SK-N-SH (cell line): ENCODE results near the gene KIF3B. TPM values are rescaled to one million over a fixed set of nuclear protein-coding genes. Genes with fewer than 3 reads are reported as not detected.

Experiments
- CTCF ChIA-PET: fragments of 300-600, 350-600 bp; formaldehyde crosslinking; extraction: SDS; loops from one replicate; lab custom pipeline; 2021; lab: Yijun Ruan, JAX
- POLR2A ChIA-PET: fragments of 350-600 bp; sonication (Branson Sonifier 250); formaldehyde crosslinking; extraction: SDS; loops from one replicate; lab custom pipeline; 2020; ENCODE audit warnings: antibody characterized with exemption, inconsistent platforms; lab: Yijun Ruan, JAX
- DNase-seq: peaks from one replicate; pipeline ENCODE4 v3.0.0; 2012
- H2AFZ ChIP-seq: fragments of 200-600 bp; sonication (generic); 2 replicates; pipeline ENCODE4 v1.8.1; 2016; ENCODE audit warnings: antibody characterized with exemption, mild to moderate bottlenecking, low read depth
- H3F3A ChIP-seq: fragments of 200-600 bp; sonication (generic); replicated peaks from 2 replicates; pipeline ENCODE3; 2016; ENCODE audit warnings: antibody characterized with exemption, mild to moderate bottlenecking; ENCODE audit not compliant: insufficient read depth
- H3K27ac ChIP-seq, 2 experiments: fragments of 200-500 bp in 1 of 2; fragments of 200-600 bp in 1 of 2; sonication (Bioruptor generic) in 1 of 2; sonication (generic), shearing (Covaris generic) in 1 of 2; 2 replicates each; pipeline versions ENCODE4 v1.5.1 to v1.6.1; 2014 to 2016; ENCODE audit warnings: low read depth in 2 of 2, inconsistent platforms in 1 of 2, low read length in 1 of 2, mild to moderate bottlenecking in 1 of 2, mixed read lengths in 1 of 2
- H3K27me3 ChIP-seq: fragments of 200-600 bp; sonication (generic), shearing (Covaris generic); 2 replicates; pipeline ENCODE4 v1.6.1; 2016; ENCODE audit warnings: mixed run types; ENCODE audit not compliant: insufficient read depth
- H3K36me3 ChIP-seq, 2 experiments: fragments of 200-500 bp in 1 of 2; fragments of 200-600 bp in 1 of 2; sonication (Bioruptor generic) in 1 of 2; sonication (generic) in 1 of 2; replicated peaks in 1 of 2; 2 replicates each; pipeline versions ENCODE3 to v1.5.1; 2014 to 2016; ENCODE audit warnings: low read length in 1 of 2, mild to moderate bottlenecking in 1 of 2; ENCODE audit not compliant: insufficient read depth in 2 of 2, control insufficient read depth in 1 of 2
- H3K4me1 ChIP-seq, 2 experiments: fragments of 200-500 bp in 1 of 2; fragments of 200-600 bp in 1 of 2; sonication (Bioruptor generic) in 1 of 2; sonication (generic), shearing (Covaris generic) in 1 of 2; 2 replicates each; pipeline versions ENCODE4 v1.5.1 to v1.6.1; 2014 to 2016; ENCODE audit warnings: low read depth in 1 of 2, low read length in 1 of 2, mixed run types in 1 of 2; ENCODE audit not compliant: insufficient read depth in 2 of 2, control insufficient read depth in 1 of 2
- H3K4me2 ChIP-seq: fragments of 200-600 bp; sonication (generic), shearing (Covaris generic); 2 replicates; pipeline ENCODE4 v1.6.1; 2017; ENCODE audit warnings: mixed run types
- H3K4me3 ChIP-seq, 2 experiments: fragments of 200-500 bp in 1 of 2; fragments of 200-600 bp in 1 of 2; sonication (Bioruptor generic) in 1 of 2; sonication (generic), shearing (Covaris generic) in 1 of 2; 2 replicates each; pipeline versions ENCODE4 v1.5.1 to v1.8.1; 2014 to 2016; ENCODE audit warnings: low read depth in 2 of 2, inconsistent platforms in 1 of 2, low read length in 1 of 2, mild to moderate bottlenecking in 1 of 2, mixed read lengths in 1 of 2, moderate library complexity in 1 of 2
- H3K79me2 ChIP-seq: fragments of 200-600 bp; sonication (generic); 2 replicates; pipeline ENCODE4 v1.8.1; 2017; ENCODE audit warnings: mild to moderate bottlenecking; ENCODE audit not compliant: insufficient read depth
- H3K9ac ChIP-seq: fragments of 200-600 bp; sonication (generic); 2 replicates; pipeline ENCODE4 v1.6.1; 2017; ENCODE audit warnings: mixed run types
- H3K9me2 ChIP-seq: fragments of 200-600 bp; sonication (generic); 2 replicates; pipeline ENCODE4 v1.6.1; 2017; ENCODE audit warnings: mixed run types
- H3K9me3 ChIP-seq: fragments of 200-600 bp; sonication (generic); 2 replicates; pipeline ENCODE4 v1.6.1; 2017; ENCODE audit warnings: mixed run types, mild to moderate bottlenecking, moderate library complexity
- H4K20me1 ChIP-seq: fragments of 200-600 bp; sonication (generic); 2 replicates; pipeline ENCODE4 v1.6.1; 2017; ENCODE audit warnings: mild to moderate bottlenecking, mixed run types; ENCODE audit not compliant: insufficient read depth
- FOSL2 ChIP-seq: IDR thresholded peaks from 2 replicates; pipeline ENCODE4 v1.4.0; 2012; ENCODE audit warnings: low read depth, mild to moderate bottlenecking, moderate library complexity, borderline replicate concordance
- GABPA ChIP-seq: IDR thresholded peaks from 2 replicates; pipeline ENCODE4 v1.4.0; 2012; ENCODE audit warnings: low read depth, mild to moderate bottlenecking
- JUND ChIP-seq: IDR thresholded peaks from 2 replicates; pipeline ENCODE4 v1.4.0; 2012
- POLR2AphosphoS5 ChIP-seq: IDR thresholded peaks from 2 replicates; pipeline ENCODE4 v1.6.1; 2012; ENCODE audit warnings: low read depth, low read length
- REST ChIP-seq: IDR thresholded peaks from 2 replicates; pipeline ENCODE4 v1.6.1; 2012; ENCODE audit warnings: mild to moderate bottlenecking, low read depth, low read length, moderate library complexity
- ZBTB33 ChIP-seq: IDR thresholded peaks from 2 replicates; pipeline ENCODE4 v1.4.0; 2012; ENCODE audit warnings: low read depth, borderline replicate concordance
- WGBS: methylation state at CpG from one replicate; pipeline ENCODE4 v1.1.6; 2017; ENCODE audit warnings: low lambda C conversion rate; 5-methylcytosine and 5-hydroxymethylcytosine counted together
- polyA plus RNA-seq, 3 experiments: library from polyadenylated mRNA; depleted of rRNA; stranded (reverse); fragments of >200 nt; gene quantifications; 2 replicates each; pipeline ENCODE4 v1.2.3, GENCODE V29; 2012

The KIF3B gene
- polyA plus RNA-seq, 1 of the 3 experiments (the other 2 are of a cell fraction) = 18.6 TPM

- no peak overlapping the region for H3K4me3 ChIP-seq
- POLR2A ChIA-PET = no interaction called here
- WGBS = over 99% methylated on average over 9 of the region's 9 CpGs
- no peak for DNase-seq
- TF ChIP-seq GABPA (no peak), ZBTB33 (no peak), FOSL2 (no peak)
- TF ChIP-seq, all 33 proteins: peak for 0
- H2AFZ ChIP-seq = no peak overlapping the region
- H3K4me2 ChIP-seq = no peak overlapping the region
- H3K27me3 ChIP-seq = no peaks in the 10 kb centered on the region
- H3K79me2 ChIP-seq = no peaks in the 10 kb centered on the region
- no peaks in the 10 kb centered on the region for H4K20me1 ChIP-seq
- no peak overlapping the region for H3K27ac ChIP-seq
- no peak overlapping the region for H3K9ac ChIP-seq
- H3K36me3 ChIP-seq = peaks cover 20 to 55% of the 10 kb centered on the region in 2 experiments
- no peaks in the 10 kb centered on the region for H3K4me1 ChIP-seq
- no peaks in the 10 kb centered on the region for H3F3A ChIP-seq
- CTCF ChIA-PET = interaction anchor here (1.0 kb wide), 1 partner anchor 11 kb away, joined by 3 read pairs; no protein-coding TSS in a partner anchor
- H3K9me2 ChIP-seq = no peaks in the 10 kb centered on the region
- no peaks in the 10 kb centered on the region for H3K9me3 ChIP-seq
These were observed 44.2 kb upstream of the KIF3B start for GRCh38 chr20:32233286-32233685.

- Histone ChIP-seq H3K4me3 (no peak overlapping the region), H3K9me3 (no peaks in the 10 kb centered on the region), H3K27ac (no peak overlapping the region), H3K36me3 (peaks cover 20 to 45% of the 10 kb centered on the region in 2 experiments), H3F3A (no peaks in the 10 kb centered on the region), H2AFZ (no peak overlapping the region), H3K9me2 (no peaks in the 10 kb centered on the region), H4K20me1 (no peaks in the 10 kb centered on the region), H3K9ac (no peak overlapping the region), H3K27me3 (no peaks in the 10 kb centered on the region), H3K79me2 (no peaks in the 10 kb centered on the region), H3K4me1 (no peaks in the 10 kb centered on the region), H3K4me2 (no peak overlapping the region)
- WGBS = 90% methylated on average over 9 of the region's 13 CpGs
- POLR2A ChIA-PET = no interaction called here
- TF ChIP-seq FOSL2 (no peak), REST (no peak), POLR2AphosphoS5 (no peak), JUND (no peak)
- CTCF ChIA-PET = interaction anchor here (1.0 kb wide), 1 partner anchor 12 kb away, joined by 3 read pairs; no protein-coding TSS in a partner anchor
- no peak for DNase-seq
These were observed 43.2 kb upstream of the KIF3B start for GRCh38 chr20:32234135-32234808.
